ENCODE results near the gene PARL.

Gene PARL

GRCh38 chr3:183817639-183818038, 67.0 kb downstream of the PARL start:
- no peak for TF ChIP-seq CTCF (IDR thresholded peaks at IDR 0.05; ENCODE audit: low read depth, low read length)
- DNase-seq (ENCODE audit: low read depth in 2 of 2), result no peak
- H3K4me3 ChIP-seq (replicated peaks in 1 of 2; ENCODE audit: low read depth in 2 of 2, low read length in 2 of 2), result no peak overlapping the region

- peak in 1 of 2 donors; percentile 29 for DNase-seq (ENCODE audit: low read depth in 2 of 2)
- H3K4me3 ChIP-seq (replicated peaks in 1 of 2; ENCODE audit: low read depth in 2 of 2, low read length in 2 of 2), result no peak overlapping the region
- no peak for TF ChIP-seq CTCF (IDR thresholded peaks at IDR 0.05; ENCODE audit: low read depth, low read length)
Measured at GRCh38 chr3:183816681-183817510, 67.8 kb downstream of the PARL start.

GRCh38 chr3:183815951-183816475, 68.7 kb downstream of the PARL start:
- no peak overlapping the region for H3K4me3 ChIP-seq (replicated peaks in 1 of 2; ENCODE audit: low read depth in 2 of 2, low read length in 2 of 2)
- DNase-seq (ENCODE audit: low read depth in 2 of 2), result no peak
- TF ChIP-seq CTCF (IDR thresholded peaks at IDR 0.05; ENCODE audit: low read depth, low read length), result no peak

GRCh38 chr3:183815563-183815940, 69.1 kb downstream of the PARL start:
- no peak for TF ChIP-seq CTCF (IDR thresholded peaks at IDR 0.05; ENCODE audit: low read depth, low read length)
- no peak for DNase-seq (ENCODE audit: low read depth in 2 of 2)
- H3K4me3 ChIP-seq (replicated peaks in 1 of 2; ENCODE audit: low read depth in 2 of 2, low read length in 2 of 2), result no peak overlapping the region

- no peak for DNase-seq (ENCODE audit: low read depth in 2 of 2)
- no peak overlapping the region for H3K4me3 ChIP-seq (replicated peaks in 1 of 2; ENCODE audit: low read depth in 2 of 2, low read length in 2 of 2)
- no peak for TF ChIP-seq CTCF (IDR thresholded peaks at IDR 0.05; ENCODE audit: low read depth, low read length)
Measured at GRCh38 chr3:183814240-183814639, 70.4 kb downstream of the PARL start.

- TF ChIP-seq CTCF (IDR thresholded peaks at IDR 0.05; ENCODE audit: low read depth, low read length), result no peak
- no peak for DNase-seq (ENCODE audit: low read depth in 2 of 2)
- H3K4me3 ChIP-seq (replicated peaks in 1 of 2; ENCODE audit: low read depth in 2 of 2, low read length in 2 of 2), result no peak overlapping the region
Measured at GRCh38 chr3:183812761-183813445, 71.8 kb downstream of the PARL start.
